Adrenal gland (tissue), 5 donors: ENCODE data around the gene REEP1.

Experiments
- POLR2A ChIP-seq, 2 donors: fragments of 450-650 bp; IDR thresholded peaks; one replicate each; pipeline ENCODE4 v1.6.1; 2017; ENCODE audit warnings: antibody characterized with exemption in 2 of 2, mild to moderate bottlenecking in 2 of 2, moderate library complexity in 1 of 2
- TF ChIP-seq, protein P1 (sequence below), 6 experiments: fragments of 450-650 bp in 4 of 6; fragments of 200-600 bp in 2 of 6; sonication (generic) in 1 of 6; IDR thresholded peaks; 1 replicate in 5 of 6; 2 replicates in 1 of 6; pipeline versions ENCODE4 v1.5.1 to v1.8.0; 2016 to 2021; ENCODE audit warnings: antibody characterized with exemption in 6 of 6, mild to moderate bottlenecking in 2 of 6, moderate library complexity in 1 of 6
- donor health status: DM: no; HTN: no; CAD: no.

GRCh38 chr2:86290596-86291327 lies 46.7 kb downstream of the REEP1 start:
- TF ChIP-seq, protein P1, sequence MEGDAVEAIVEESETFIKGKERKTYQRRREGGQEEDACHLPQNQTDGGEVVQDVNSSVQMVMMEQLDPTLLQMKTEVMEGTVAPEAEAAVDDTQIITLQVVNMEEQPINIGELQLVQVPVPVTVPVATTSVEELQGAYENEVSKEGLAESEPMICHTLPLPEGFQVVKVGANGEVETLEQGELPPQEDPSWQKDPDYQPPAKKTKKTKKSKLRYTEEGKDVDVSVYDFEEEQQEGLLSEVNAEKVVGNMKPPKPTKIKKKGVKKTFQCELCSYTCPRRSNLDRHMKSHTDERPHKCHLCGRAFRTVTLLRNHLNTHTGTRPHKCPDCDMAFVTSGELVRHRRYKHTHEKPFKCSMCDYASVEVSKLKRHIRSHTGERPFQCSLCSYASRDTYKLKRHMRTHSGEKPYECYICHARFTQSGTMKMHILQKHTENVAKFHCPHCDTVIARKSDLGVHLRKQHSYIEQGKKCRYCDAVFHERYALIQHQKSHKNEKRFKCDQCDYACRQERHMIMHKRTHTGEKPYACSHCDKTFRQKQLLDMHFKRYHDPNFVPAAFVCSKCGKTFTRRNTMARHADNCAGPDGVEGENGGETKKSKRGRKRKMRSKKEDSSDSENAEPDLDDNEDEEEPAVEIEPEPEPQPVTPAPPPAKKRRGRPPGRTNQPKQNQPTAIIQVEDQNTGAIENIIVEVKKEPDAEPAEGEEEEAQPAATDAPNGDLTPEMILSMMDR (IDR thresholded peaks at IDR 0.05): no peak
- TF ChIP-seq POLR2A (IDR thresholded peaks at IDR 0.05): no peak
